Fibroblast of skin of abdomen (primary cell): Measurements from ENCODE around the gene ST6GALNAC5.
A peak's percentile ranks its signal among the peaks of the same experiment; 100 is the strongest.
"Not testable (repeated sequence)": the region's sequence is repeated elsewhere in the genome, so short reads cannot be mapped to it uniquely, and the experiment has no call there.

Source experiments
- DNase-seq: peaks from one replicate; pipeline ENCODE4 v3.0.0-alpha.2; 2013

The ST6GALNAC5 gene

DNA sequence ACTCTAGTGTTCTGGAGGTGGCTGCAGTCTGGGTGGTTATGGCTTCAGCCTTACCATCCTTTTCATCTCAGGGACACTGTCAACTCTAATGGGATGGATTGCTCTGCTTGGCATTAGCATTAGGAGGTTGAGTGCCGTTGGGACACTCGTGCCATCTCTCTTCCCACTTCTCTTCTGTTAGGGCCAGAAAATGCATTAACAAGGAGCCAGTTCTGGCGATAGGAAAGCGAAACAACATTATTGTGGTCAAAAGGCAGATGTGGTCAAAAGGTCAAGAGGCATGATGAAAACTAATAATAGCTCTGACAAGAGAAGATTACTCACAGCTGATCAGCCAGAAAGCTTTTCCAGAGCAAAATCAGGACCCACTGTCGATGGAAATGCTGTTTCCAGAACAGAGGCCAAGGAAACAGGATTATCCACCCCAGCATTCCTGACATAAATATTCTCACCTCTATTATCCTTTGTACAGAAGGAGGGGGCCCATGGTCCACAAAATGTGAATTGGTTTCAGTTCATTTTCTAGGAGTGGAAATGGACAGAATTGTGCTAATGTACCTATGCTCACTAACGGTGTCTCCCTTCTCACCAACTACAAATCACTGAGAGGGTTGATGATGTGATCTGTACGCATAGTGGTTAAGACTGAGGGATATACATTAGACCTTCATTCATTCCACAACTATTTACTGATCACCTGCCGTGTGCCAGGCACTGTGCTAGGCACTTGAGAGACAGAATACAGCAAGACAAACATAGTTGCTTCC is 72.0 kb downstream of the ST6GALNAC5 start:
- peak; percentile 48 for DNase-seq

DNA sequence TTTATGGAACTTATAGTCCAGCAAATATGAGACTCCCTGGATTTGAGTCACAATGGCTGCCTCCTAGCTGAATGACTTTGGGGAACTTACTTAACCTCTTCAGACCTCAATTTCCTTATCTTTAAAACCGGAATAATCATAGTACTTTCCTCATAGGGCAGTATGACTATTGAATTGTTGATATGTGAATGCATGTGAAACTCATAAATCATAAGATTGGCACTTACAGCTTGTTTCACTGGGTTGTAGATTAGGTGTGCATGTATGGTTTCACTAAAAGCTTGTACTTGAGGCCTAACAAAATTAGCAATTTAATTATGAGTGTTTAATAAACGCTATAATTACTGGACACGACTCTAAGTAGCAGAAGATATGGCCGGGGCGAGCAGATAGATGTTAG is 72.5 kb downstream of the ST6GALNAC5 start:
- DNase-seq, result no peak

DNA sequence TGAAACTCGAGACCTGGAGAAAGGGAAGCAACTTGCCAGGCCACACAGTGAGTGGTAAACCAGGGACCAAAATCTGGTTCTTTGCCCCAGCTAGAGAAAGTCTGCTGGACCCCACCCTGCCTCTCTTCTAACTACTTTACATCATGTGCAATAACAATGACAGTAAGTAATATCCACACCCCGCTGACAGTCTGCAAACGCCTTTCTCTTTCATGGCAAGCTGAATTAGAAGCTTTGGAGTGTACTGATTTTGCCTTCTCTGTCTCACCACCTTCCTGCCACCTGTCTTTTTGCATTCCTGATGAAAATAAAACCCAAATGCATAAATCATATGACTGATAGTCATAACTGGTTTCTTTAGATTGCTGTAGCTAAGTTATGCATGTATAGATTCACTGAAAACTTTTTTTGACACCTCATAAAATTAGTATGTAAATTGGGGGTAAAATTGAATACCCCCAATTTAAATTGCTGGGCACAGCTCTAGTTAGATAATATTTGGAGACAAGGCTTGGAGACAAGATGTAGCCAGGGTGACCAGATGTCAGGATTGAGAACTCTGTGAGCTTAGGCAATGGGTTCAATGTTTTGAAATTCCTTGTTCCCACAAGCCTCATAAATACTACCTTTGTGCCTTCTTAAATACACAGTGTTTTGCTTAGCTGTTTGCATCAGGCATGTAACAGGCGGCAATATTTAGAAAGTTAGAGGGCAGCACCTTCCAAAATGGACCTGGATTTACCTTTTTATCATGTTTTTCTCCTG is 73.5 kb downstream of the ST6GALNAC5 start:
- DNase-seq, result no peak

DNA sequence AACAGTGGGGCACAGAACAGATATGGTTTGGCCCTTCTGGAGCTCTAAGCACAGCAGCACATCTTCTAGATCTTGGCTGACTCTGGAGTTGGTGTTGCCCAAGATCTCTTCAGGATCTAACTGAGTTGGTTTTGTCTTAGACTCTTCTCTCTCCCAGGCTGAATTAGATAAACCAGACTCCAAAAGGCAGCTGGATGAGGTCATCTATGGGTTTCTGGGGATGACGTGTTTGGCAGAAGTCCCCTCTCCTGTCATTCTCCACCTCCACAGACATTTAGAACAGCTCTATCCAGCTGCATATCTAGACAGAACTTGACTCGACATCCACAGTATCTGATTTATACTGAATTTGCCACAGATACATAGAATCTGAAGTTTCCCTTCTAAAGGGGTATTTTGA is 75.3 kb downstream of the ST6GALNAC5 start:
- peak; percentile 78 for DNase-seq

DNA sequence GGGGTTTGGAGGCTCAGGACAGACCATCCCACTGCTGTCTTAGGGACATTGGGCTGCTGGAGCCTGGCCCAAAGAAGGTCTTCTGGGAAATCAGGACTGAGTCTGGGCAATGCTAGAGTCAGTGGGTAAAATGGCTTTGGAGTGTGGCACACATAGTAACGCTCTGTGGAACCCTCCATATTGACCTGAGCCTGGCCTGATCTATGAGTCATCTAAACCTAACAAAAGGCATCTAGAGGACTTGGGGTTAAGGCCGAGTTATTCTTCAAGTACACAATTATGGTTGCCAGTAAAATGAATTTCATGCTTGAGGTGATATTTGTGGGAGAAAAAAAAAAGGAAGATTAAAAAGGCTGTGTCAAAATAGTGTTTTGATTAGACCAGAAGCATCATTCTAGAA is 77.7 kb downstream of the ST6GALNAC5 start:
- DNase-seq, result no peak

DNA sequence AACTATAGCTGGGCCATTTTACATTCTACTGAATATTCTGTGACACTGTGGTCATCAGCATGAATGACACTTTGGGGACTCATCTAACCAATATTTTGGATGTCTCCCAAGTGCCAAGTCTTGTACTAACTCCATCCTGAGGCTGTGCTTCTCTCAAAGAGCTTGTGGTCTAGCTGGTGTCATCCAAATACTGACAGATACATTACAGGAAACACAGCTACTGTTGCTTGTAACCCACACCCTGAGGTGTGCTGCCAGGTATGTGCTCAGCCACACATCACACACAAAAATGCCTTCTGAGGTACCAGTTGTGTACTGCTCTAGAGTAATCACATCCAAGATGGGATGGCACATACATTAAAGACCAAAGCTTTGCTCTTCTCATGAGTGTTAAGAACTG is 81.6 kb downstream of the ST6GALNAC5 start:
- DNase-seq, result no peak

DNA sequence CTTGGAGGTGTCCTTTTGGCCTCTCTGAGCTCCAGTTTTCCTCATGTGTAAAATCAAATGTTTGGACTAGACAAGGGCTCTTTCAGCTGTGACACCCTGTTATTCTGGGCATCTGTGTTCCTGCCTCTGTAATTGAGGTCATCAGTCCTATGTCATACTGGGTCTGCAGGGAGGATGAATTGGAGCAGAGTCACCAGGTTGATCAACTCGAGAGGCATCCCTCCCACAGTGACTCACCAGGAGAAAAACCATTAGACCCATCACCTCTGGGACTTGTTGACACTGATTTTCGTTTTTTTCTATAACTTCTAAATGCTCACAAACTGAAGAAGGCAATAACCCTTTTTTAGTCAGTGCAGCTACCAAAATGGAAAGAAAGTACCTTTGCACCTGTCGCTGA is 82.2 kb downstream of the ST6GALNAC5 start:
- DNase-seq, result peak; percentile 73

DNA sequence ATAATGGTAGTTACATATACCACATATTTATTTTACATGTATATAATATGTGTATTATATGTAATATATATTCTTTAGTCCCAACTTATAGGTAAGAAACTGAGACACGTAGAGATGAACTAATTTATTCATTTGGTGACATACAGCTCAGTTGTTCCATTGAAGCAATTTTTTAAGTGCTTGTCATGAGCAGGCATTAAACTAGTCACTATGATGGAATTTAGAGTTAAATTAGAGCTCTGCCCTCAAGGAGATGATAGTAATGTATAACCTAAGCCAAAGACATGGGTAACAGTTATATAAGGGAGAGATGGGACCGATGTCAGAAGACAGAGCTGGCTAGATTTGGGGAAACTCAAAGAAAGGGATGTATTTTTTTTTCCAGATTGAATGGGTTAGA is 83.0 kb downstream of the ST6GALNAC5 start:
- peak; percentile 53 for DNase-seq

DNA sequence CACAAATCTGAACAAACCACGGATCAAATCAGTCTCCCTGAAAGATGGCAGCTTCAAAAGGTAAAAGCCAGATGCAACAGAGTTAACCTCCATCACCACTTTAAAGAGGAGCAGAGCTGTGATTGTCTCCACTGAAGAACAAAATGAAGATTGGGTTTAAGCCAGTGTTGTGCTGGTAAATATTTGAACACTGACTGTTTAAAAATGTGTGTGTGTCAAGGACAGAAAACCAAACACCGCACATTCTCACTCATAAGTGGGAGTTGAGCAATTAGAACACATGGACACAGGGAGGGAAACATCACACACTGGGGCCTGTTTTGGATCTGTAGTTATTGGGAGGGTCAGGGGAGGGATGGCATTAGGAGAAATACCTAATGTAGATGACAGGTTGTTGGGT is 83.9 kb downstream of the ST6GALNAC5 start:
- peak; percentile 67 for DNase-seq

DNA sequence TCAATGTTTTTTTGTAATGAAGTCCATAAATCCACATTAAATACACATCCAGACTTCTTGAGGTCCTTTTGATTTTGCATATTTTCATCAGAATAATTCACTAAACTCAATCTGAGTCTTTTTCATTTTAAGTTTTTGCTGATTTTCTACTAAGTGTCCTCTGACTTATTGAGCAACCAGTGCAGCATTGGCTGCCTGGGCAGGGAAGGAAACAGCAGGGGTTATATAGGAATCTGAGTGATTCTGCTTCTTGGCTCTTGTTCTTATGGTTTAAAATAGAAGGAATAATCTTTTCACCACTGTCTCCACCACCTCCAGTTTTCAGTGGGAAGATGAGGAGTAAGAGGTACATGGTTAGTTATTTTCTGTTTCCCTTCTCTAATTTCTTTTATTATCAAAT is 88.4 kb downstream of the ST6GALNAC5 start:
- peak; percentile 32 for DNase-seq

DNA sequence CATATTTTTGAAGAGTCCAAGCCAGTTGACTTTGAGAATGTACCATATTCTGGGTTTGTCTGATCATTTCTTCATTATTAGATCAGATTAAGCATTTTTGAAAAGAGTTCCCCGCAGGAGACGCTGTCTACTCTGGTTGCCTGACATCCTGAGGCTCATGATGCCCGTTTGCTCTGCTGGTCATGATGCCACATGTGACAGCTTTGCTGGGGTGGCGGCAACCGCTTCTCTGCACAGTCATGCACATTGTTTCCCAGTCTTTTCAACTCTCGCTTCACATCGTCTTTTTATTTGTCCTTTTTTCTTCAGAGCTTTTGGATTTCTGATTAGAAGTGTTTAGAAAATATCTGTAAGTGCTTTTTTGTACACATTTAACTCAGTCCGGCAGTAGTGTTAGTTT is 90.7 kb downstream of the ST6GALNAC5 start:
- no peak for DNase-seq

DNA sequence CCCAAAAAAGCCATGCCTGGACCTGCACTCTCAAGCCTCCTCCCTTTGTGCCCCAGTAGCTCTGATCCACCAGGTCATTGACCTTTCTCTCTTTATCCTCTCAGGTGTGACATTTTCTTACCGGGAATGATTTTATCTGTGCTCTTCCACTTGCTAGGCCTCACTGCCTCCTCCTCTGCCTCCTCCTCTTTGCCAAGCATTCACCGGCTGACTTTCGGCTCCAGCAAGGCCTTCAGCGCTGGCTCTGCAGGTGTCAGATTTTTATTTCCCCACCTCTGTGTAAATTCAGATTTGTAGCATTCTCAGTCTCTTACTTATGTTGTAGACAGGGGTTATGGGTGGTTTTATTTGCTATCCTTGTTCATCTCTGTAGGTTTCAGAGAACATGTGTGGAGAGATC is 91.5 kb downstream of the ST6GALNAC5 start:
- no peak for DNase-seq

DNA sequence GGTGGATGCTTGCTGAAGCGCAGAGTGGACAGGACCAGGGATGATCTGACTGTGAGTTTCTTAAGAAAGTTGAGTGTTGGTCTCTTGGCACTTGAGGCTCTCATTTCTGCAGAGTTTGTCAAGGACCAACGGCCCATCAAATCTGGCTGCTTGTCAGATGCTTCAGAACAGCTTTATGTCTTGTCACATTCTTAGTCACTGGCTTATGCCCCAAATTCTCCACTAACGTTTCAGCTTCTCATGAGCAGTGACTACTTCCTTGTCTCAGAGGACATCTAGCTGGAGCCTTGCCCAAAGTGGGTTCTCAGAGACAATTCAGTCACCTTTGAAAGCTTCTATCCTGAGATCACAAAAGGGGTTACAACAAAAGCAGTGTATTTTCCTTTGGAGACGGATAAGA is 92.3 kb downstream of the ST6GALNAC5 start:
- peak; percentile 15 for DNase-seq

DNA sequence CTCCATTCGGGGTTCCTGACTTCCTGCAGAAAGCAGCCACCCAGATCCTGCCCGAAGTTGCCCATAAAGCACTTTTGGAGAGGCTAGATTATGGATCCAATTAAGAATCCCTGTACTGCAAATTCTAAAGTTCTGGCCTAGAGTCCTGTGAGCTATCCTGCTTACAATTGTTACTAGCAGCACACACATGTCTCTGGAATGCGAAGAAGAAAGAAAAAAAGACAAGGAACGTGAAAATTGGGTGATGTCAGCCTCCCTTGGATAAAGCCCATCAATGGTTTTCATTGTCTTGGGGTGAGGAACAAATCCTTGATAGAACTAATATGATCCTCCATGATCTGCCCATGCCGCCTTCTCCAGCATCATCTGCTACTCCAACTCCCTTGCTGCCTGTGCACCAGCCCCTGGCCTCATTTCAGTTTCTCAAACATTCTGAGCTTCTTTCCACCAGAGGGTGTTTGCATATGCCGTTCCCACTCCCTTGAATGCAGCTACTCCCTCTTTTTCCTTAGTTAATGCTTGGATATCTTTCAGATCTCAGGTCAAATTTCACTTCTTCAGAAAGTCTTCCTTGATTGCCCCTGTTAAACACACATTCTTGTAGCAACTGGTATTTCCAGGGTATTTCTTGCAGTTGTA is 94.0 kb downstream of the ST6GALNAC5 start:
- peak; percentile 72 for DNase-seq

DNA sequence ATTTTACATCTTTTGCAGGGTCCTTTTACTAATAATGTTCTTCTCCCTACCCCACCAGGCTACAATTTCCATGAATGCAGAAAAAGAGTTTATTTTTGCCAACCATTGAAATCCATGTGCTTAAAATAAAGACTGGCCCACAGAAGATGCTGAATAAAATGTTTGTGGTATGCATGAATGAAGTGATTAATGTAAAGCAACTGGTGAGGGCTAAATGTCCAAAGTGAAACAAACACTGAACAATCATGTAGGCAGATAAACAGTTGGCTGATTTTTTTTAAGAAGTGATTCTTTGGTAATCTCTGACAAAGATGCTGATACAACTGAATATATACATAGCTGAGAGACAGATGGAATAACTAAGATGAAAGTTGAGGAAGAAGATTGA is 94.5 kb downstream of the ST6GALNAC5 start:
- no peak for DNase-seq

DNA sequence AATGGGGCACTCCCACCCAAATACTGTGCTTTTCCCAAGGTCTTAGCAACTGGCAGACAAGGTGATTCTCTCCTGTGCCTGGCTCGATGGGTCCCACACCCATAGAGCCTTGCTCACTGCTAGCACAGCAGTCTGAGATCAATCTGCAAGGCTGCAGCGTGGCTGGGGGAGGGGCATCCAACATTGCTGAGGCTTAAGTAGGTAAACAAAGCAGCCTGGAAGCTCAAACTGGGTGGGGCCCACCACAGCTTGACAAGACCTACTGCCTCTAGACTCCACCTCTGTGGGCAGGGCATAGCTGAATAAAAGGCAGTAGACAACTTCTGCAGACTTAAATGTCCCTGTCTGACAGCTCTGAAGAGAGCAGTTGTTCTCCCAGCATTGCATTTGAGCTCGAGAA is 114.0 kb downstream of the ST6GALNAC5 start:
- DNase-seq, result not testable (repeated sequence)

DNA sequence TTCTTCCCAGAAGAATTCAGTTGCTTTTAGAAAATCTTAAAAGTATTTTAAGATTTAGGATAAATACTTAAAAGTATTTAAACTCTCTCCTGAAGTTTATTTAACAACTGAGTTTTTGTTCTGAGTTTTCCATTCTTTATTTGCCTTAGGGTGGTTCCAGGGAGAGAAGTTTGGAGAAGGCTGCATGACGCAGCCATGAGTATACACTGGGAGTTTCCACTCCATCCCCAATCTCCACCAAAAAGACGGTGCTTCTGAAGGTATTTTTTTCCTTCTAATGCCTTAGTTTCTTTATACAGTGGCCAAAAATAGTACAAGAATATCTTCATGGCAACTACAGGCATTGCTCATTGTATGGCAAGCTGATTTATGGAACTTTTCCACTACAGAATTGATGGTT is 122.7 kb downstream of the ST6GALNAC5 start:
- no peak for DNase-seq

DNA sequence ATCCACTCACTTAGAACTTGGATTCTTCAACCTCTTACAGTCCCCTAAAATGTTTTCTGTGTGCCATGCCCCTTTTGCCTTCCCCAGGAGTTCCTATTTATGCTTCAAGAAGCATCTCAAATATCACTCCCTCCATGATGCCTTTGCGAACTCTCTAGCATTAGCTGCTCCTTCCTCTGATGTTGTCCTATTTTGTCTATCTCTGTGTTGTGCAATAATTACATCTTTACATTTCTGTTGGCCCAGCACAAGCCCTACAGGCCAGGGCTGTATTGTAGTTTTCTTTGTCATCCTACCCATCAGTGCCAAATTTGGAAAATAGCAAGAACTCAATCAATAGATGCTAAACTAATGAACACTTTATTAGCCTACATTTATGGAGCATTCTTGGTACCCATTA is 125.8 kb downstream of the ST6GALNAC5 start:
- DNase-seq, result no peak

DNA sequence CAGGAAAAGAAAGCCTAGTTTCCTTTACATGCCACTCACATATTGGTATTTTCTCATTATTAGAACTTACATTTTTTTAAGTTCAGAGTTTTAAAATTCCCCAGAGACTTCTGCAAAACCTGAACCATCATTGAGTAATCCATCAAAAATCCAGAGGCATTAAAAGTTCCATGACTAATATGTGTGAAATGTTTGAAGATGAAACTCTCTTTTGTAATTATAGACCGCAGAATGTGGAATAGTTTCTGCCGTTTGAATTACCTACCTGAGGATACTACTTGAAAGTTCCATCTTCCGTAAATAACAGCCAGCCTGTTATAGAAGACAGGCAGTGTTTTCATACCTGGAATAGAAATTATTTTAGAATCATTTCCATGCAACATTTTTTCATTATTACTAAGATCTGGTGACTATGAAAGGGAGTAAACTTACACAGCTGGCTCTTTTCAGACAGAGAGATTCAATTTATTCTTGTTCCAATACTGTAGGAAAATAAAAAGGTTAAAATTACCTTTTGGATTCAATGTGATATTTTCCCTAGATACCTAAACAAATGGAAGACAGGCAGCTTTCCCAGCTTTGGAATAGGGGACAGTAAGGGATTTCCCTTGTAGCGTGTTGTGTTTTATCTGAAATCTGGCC is 131.4 kb downstream of the ST6GALNAC5 start:
- DNase-seq, result peak; percentile 93

DNA sequence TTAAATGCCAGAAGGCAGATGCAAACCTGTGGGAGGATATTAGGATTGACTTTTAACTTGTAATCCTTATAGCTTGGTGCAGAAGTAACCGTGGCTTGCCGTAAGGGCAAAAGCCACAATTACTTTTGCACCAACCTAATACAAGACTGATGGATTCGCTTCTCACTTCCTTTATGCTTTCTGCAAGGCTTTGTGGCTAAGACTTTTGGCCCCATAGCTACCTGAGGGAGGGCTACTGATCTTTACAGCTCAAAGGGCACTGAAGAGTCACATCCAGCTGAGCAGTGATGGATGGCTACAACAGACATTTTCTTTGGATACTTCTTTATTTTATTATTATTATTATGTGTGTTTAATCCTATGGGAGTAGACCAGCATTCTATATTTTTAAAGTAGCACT is 140.4 kb downstream of the ST6GALNAC5 start:
- no peak for DNase-seq

DNA sequence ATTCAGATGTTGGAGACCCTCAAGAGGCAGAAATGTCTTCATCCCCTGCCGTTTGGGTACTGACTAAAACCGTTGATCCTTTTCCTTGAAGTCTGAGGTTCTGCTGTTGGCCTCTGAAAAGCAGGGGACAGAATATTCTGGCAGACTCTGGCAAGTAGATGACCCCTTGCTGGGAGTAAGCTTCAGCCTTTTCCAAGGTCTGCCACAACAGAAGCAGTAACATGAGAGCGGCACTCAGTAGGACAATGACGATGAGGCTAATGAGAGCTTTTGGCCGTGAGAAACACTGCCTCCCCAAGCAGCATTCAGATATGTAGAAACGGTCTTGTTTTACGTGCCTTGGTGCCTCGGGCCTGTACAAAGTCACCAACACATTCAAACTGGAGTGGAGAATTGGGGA is 143.7 kb downstream of the ST6GALNAC5 start:
- no peak for DNase-seq

DNA sequence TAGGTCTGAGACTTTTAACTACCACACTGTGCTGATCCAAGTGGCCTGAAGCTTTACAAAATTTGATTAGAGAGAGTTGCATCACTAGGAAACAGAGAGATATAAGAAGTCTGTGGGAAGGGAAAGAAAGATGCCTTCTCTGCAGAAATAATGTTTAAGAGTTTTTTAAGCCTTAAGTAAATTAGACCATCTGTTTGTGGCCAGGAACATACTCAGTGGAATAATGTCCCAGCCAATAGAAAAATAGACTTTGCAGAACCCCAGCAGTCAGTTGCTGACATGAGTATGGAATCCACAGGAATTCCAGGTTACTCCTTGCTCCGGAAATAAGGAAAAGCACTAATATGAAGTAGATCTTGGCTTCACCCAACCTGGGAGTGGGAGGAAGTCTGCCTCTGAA is 144.8 kb downstream of the ST6GALNAC5 start:
- peak; percentile 26 for DNase-seq
